Transverse colon (tissue), 4 donors: Measurements from ENCODE around the gene RNF144A.

ENCODE experiments used
- EP300 ChIP-seq: sonication (generic); formaldehyde crosslinking; IDR thresholded peaks from one replicate; pipeline ENCODE4 v1.6.1; 2017; ENCODE audit warnings: antibody characterized with exemption, low read depth
- POLR2A ChIP-seq: fragments of 450-650 bp; IDR thresholded peaks from one replicate; pipeline ENCODE4 v1.6.1; 2016; ENCODE audit warnings: antibody characterized with exemption, mild to moderate bottlenecking, moderate library complexity
- POLR2AphosphoS5 ChIP-seq, 3 donors: sonication (generic); formaldehyde crosslinking; IDR thresholded peaks; one replicate each; pipeline ENCODE4 v1.6.1; 2016; ENCODE audit warnings: antibody characterized with exemption in 3 of 3
- TF ChIP-seq, protein P1 (sequence below), 5 experiments: fragments of 200-600 bp in 3 of 5; fragments of 450-650 bp in 2 of 5; sonication (generic) in 3 of 5; IDR thresholded peaks; 1 replicate in 2 of 5; 2 replicates in 3 of 5; pipeline ENCODE4 v1.5.1; 2016 to 2017; ENCODE audit warnings: antibody characterized with exemption in 5 of 5, inconsistent platforms in 3 of 5, mild to moderate bottlenecking in 2 of 5, moderate library complexity in 1 of 5

GRCh38 chr2:6928452-6928851 is 11.2 kb downstream of the RNF144A start:
- TF ChIP-seq, protein P1, sequence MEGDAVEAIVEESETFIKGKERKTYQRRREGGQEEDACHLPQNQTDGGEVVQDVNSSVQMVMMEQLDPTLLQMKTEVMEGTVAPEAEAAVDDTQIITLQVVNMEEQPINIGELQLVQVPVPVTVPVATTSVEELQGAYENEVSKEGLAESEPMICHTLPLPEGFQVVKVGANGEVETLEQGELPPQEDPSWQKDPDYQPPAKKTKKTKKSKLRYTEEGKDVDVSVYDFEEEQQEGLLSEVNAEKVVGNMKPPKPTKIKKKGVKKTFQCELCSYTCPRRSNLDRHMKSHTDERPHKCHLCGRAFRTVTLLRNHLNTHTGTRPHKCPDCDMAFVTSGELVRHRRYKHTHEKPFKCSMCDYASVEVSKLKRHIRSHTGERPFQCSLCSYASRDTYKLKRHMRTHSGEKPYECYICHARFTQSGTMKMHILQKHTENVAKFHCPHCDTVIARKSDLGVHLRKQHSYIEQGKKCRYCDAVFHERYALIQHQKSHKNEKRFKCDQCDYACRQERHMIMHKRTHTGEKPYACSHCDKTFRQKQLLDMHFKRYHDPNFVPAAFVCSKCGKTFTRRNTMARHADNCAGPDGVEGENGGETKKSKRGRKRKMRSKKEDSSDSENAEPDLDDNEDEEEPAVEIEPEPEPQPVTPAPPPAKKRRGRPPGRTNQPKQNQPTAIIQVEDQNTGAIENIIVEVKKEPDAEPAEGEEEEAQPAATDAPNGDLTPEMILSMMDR (IDR thresholded peaks at IDR 0.05): no peak
- TF ChIP-seq POLR2AphosphoS5 (IDR thresholded peaks at IDR 0.05): no peak
- no peak for TF ChIP-seq POLR2A
- no peak for TF ChIP-seq EP300
